Measurements from ENCODE around the gene NEK8. TPM values are rescaled to one million over a fixed set of nuclear protein-coding genes. Genes with fewer than 3 reads are reported as not detected.

NEK8 gene
- total RNA-seq, 2 experiments from 2014 or later = 4.7 to 5.2 TPM

DNA sequence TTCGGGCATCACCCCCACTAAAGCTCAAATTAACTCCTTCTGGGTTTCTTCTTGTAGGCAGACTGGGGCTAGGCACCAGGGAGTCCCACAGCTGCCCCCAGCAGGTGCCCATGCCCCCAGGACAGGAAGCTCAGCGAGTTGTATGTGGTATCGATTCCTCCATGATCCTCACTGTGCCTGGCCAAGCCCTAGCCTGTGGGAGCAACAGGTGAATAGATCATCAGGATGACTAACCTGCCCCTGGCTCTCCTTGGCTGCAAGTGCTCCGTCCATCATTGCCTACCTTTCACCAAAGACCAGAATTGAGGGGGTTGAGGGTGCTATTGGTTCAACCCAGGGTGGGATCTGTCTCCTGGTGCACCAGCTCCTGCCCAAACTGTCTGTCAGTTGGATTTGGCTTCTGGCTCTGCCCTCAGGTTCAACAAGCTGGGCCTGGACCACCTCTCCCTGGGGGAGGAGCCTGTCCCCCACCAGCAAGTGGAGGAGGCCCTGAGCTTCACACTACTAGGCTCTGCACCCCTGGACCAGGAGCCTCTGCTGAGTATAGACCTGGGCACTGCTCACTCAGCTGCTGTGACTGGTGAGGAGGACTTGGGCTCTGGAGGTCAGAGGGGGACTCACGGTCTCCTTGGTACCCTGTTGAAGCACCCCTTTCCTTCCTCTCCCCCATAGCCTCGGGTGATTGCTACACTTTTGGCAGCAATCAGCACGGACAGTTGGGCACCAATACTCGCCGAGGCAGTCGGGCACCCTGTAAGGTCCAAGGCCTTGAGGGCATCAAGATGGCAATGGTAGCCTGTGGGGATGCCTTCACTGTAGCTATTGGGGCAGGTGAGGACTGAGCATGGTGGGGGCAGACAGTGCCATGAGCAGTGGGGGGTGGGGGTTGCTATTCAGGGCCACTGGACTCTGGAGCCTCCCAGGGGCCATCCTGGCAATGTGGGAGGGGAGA lies 12.1 kb downstream of the NEK8 start:
- no peak overlapping the region for H3K27ac Mint-ChIP-seq
- ChIA-PET POLR2A (interaction anchor here (1.3 to 13.8 kb wide), 2 partner anchors 11 to 13 kb away, joined by 3 to 268 read pairs; partner anchors contain the start of genes NEK8 and TLCD1), CTCF (interaction anchor here (1.1 to 2.0 kb wide), 2 partner anchors 9 to 14 kb away, joined by 3 to 6 read pairs; no protein-coding TSS in a partner anchor)
- H3K4me1 Mint-ChIP-seq (ENCODE audit: low read depth) = peaks cover 24% of the 10 kb centered on the region
- TF ChIP-seq CTCF (IDR thresholded peaks at IDR 0.05) = no peak
- peaks cover 51% of the 10 kb centered on the region for H3K4me1 ChIP-seq (ENCODE audit: insufficient read depth, low read length)
- no peak overlapping the region for H3K4me3 Mint-ChIP-seq
- H3K9me3 Mint-ChIP-seq = no peaks in the 10 kb centered on the region
- no peak overlapping the region for H3K4me3 ChIP-seq (ENCODE audit: low read length)
- intact Hi-C loops (cut with DNase I, micrococcal nuclease) = loop anchor here in 1 of 2 experiments (10.0 kb wide), 1 partner anchor 844 kb away; the partner anchor contains the start of gene GIT1
- H3K36me3 Mint-ChIP-seq (ENCODE audit: low read depth) = peaks cover 5% of the 10 kb centered on the region
- no peaks in the 10 kb centered on the region for H3K9me3 ChIP-seq (ENCODE audit: control insufficient read depth in 1 of 2, insufficient read depth in 1 of 2, low read length in 2 of 2)
- DNase-seq = no peak
- no peaks in the 10 kb centered on the region for H3K36me3 ChIP-seq (ENCODE audit: insufficient read depth, low read length)
- no peak overlapping the region for H3K27ac ChIP-seq (ENCODE audit: low read depth in 1 of 2, low read length in 2 of 2)
- H3K27me3 ChIP-seq (ENCODE audit: control insufficient read depth in 1 of 2, insufficient read depth in 2 of 2, low read length in 2 of 2) = no peaks in the 10 kb centered on the region
- no peaks in the 10 kb centered on the region for H3K27me3 Mint-ChIP-seq
- ATAC-seq (ENCODE audit: poor library complexity) = no peak

GRCh38 chr17:28741358-28742349 lies 13.1 kb downstream of the NEK8 start:
- Mint-ChIP-seq H3K27me3 (no peaks in the 10 kb centered on the region), H3K4me1 (ENCODE audit: low read depth) (peaks cover 32% of the 10 kb centered on the region), H3K9me3 (no peaks in the 10 kb centered on the region), H3K27ac (no peak overlapping the region), H3K36me3 (ENCODE audit: low read depth) (peaks cover 5% of the 10 kb centered on the region), H3K4me3 (no peak overlapping the region)
- POLR2A ChIA-PET = interaction anchor here (13.8 kb wide), 1 partner anchor 14 kb away, joined by 268 read pairs; the partner anchor contains the start of genes NEK8 and TLCD1
- CTCF ChIA-PET = interaction anchor here (0.7 to 12.6 kb wide), 3 partner anchors 8 to 375 kb away, joined by 4 to 373 read pairs (median 6); partner anchors contain the start of genes NEK8 and TLCD1
- intact Hi-C loops (cut with DNase I, micrococcal nuclease) = loop anchor here in 1 of 2 experiments (10.0 kb wide), 1 partner anchor 843 kb away; the partner anchor contains the start of gene GIT1
- Histone ChIP-seq H3K9me3 (ENCODE audit: control insufficient read depth in 1 of 2, insufficient read depth in 1 of 2, low read length in 2 of 2) (no peaks in the 10 kb centered on the region), H3K36me3 (ENCODE audit: insufficient read depth, low read length) (peaks cover 1% of the 10 kb centered on the region), H3K27ac (ENCODE audit: low read depth in 1 of 2, low read length in 2 of 2) (no peak overlapping the region), H3K4me3 (ENCODE audit: low read length) (no peak overlapping the region), H3K4me1 (ENCODE audit: insufficient read depth, low read length) (peaks cover 60% of the 10 kb centered on the region), H3K27me3 (ENCODE audit: control insufficient read depth in 1 of 2, insufficient read depth in 2 of 2, low read length in 2 of 2) (no peaks in the 10 kb centered on the region)
- TF ChIP-seq CTCF (IDR thresholded peaks at IDR 0.05) = no peak
- ATAC-seq (ENCODE audit: poor library complexity) = no peak
- peak in 2 of 14 experiments; percentile 40 to 43 for DNase-seq
